ENCODE data around the gene ATL2. TPM values are rescaled to one million over a fixed set of nuclear protein-coding genes. Genes with fewer than 3 reads are reported as not detected.
A peak's percentile ranks its signal among the peaks of the same experiment; 100 is the strongest.
"Not testable (repeated sequence)": the region's sequence is repeated elsewhere in the genome, so short reads cannot be mapped to it uniquely, and the experiment has no call there.

Gene ATL2
- total RNA-seq, 2 donors from 2014 or later = 57.6 to 58.0 TPM

DNA sequence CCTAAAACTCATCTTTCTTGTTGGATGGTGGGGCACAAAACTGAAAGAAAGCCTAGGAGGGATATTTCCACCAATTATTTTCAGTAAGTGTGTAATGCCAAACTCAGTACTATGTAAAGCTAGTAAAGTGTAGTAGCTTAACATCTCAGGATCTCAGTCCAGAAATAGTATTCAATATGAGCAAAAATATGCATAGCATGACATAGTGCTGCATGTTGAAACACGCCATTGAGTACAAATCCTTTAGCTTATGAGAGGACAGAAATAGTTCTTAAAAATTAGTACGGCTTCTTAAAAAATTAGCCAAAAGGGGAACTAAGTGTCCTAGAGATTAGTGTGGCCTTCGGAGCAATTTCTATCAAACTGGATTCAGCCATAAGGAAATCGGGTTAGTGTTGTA, 21.7 kb upstream of the ATL2 start:
- intact Hi-C loops (cut with DNase I, micrococcal nuclease) = no loop called here
- ATAC-seq (no peak), DNase-seq (no peak)

DNA sequence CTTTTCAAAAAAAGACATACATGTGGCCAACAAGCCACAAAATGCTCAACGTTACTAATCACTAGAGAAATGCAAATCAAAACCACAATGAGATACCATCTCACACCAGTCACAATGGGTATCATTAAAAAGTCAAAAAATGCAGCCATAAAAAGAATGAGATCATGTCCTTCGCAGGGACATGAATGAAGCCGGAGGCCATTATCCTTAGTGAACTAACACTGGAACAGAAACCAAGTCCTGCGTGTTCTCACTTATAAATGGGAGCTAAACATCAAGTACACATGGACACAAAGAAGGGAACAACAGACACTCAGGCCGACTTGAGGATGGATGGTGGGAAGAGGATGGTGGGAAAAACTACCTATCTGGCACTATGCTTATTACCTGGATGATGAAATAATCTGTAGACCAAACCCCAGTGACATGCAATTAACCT, 17.8 kb upstream of the ATL2 start:
- DNase-seq (no peak), ATAC-seq (no peak)
- intact Hi-C loops (cut with DNase I, micrococcal nuclease) = no loop called here

DNA sequence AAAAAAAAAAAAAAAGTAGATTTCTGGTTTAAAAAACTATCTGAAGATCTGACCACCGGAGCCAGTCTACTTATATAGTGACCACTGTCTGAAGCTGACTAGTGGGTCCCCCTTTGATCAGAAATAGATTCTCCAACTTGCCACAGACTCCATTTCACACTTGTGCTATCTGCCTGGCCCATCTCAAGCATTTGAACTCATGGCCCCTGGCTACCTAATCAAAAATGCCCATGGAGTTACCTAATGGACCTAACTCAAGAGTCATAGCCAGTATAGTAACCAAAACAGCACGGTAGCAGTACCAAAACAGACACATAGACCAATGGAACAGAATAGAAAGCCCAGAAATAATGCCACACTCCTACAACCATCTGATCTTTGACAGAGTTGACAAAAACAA, 17.0 kb upstream of the ATL2 start:
- intact Hi-C loops (cut with DNase I, micrococcal nuclease) = no loop called here
- DNase-seq = no peak
- no peak for ATAC-seq

DNA sequence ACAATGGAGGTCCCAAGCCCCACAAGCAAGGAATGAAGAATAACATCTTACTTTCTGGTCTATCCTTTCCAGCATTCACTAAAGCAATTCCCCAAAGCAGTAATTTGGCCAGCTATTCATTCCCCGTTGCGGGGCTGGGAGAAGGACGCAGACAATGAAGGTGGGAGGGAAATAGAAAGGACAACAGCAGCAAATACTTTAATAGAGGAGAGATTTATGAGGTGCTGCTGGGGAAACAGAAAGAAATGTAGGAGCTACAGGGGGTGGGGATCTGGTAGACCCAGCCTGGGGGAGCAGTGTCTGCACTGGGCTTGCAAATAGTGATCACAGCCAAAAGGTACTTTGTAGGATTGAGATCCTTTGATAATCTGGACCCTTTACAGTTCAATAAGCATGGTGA, 13.9 kb upstream of the ATL2 start:
- ATAC-seq (no peak), DNase-seq (no peak)
- intact Hi-C loops (cut with DNase I, micrococcal nuclease) = no loop called here

DNA sequence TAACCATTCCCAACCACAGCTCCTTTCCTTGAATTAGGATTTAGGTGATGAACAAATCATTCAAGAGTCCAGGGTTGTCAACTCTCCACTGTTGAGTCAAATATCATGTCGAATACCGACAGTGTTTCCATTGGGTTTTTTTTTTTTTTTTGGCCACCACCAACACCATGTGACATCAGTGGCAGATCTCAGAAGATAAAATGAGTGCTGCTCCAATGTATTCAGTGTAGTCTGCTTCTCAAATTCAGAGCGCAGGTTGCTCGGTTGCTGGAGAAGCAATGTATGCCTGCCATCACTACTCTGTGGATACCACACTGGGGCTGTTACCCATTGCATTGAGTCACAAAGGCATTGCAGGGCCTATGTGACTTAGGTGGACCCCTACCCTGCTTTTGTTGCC, 10.8 kb upstream of the ATL2 start:
- intact Hi-C loops (cut with DNase I, micrococcal nuclease) = no loop called here
- DNase-seq (no peak), ATAC-seq (no peak)

DNA sequence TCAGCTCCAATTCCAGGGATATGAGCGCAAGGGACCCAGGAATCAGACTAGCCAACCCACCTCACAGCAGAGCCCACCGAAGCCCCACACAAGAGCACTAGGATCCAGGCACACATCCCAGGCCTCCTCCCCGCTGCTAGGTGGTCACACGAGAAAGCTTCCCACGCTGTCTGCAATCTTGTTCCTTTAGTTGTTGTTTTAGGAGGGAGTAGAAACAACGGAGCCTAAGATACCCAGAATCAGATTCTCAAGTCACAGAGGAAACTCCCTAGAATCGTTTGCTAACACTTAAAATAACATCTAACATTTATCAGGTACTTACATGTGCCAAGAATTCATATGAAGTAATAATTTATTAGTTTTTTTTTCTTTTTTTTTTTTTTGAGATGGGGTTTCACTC, 9.7 kb upstream of the ATL2 start:
- ATAC-seq = no peak
- intact Hi-C loops (cut with DNase I, micrococcal nuclease) = no loop called here
- DNase-seq = no peak

DNA sequence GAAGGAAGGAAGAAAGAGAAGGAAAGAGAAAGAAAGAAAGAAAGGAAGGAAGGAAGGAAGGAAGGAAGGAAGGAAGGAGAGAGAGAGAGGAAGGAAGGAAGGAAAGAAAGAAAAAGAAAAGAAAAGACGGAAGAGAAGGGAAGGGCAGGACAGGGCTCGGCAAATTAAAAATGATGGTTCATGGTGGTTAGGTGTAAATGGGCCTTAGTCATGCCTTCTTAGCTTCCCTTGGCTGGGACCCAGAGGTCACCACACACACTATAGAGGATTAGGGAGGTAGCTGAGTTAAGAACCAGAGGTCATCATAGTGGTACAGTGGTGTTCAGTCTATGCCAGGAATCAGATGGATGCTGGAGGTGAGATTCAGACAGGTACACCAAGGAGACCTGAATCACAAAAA, 9.3 kb upstream of the ATL2 start:
- intact Hi-C loops (cut with DNase I, micrococcal nuclease) = no loop called here
- DNase-seq (no peak), ATAC-seq (no peak)

DNA sequence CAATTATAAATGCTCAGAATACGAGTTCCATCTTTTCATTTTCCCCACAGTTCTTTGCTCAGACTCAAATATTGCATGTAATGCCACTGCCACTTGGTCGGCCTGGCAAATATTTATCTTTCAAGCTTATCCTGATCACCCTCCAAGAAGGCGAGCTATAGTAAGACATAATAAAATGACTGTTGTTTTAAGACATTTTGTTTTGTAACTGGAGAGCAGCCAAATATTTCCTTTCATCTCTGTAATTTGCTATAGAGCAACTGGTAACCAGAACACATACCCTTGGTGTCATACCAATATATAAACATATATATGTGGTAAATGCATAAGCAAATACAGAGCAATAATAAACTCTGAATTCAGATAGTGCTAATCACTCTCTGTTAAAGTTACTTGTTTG, 7.3 kb upstream of the ATL2 start:
- intact Hi-C loops (cut with DNase I, micrococcal nuclease) = no loop called here
- DNase-seq = no peak
- peak; percentile 76 for ATAC-seq

DNA sequence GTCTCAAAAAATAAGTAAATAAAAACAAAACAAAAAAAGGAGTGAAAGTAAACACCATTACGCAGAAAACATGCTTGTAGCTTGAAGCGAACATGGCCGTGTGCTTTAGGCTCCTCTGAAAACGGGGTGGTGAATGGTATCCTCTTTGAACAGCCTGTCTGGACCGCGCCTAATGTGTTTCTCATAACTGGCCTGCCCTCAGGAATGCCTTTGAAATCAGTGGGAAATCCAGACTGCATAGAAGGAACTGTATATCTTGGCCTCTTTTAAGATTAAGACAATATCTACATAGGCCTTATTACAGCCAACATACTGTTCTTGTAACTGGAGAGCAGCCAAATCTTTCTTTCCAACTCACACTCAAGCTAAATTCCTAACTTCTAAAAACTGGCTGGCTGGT, 6.7 kb upstream of the ATL2 start:
- ATAC-seq; intact Hi-C loops (cut with DNase I, micrococcal nuclease); DNase-seq: not testable (repeated sequence)

DNA sequence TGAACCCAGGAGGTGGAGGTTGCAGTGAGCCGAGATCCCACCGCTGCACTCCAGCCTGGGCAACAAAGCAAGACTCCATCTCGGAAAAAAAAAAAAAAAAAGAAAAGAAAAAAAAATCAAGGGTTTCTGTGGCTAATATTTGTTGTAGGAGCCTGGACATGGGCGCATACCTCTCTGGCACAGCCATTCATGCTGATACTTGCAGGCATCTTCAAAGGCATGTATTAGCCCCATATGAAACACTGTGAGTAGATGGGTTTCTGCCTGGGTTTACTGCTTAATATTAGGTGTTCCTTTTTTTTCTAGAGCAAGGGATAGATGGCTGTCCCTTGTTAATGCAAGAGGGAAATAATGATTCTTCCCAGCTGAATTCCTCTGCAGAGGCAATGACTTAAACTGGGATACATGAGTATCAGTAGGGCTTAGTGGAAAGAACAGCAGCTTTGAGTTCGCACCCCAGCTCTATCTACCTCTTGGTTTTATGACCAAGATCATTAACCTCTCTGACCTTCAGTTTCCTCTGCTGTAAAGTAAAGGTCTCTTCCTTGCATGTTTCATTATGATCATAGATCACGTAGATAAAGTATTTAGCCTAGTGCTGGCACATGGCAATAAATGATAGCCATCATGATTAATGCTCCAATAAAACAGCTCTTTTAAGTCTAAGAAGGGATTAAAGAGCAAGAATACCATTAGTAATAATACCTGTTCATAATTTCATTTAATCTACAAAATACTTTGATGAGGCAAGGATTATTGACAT, 4.5 kb upstream of the ATL2 start:
- ATAC-seq = no peak
- intact Hi-C loops (cut with DNase I, micrococcal nuclease) = no loop called here
- no peak for DNase-seq

DNA sequence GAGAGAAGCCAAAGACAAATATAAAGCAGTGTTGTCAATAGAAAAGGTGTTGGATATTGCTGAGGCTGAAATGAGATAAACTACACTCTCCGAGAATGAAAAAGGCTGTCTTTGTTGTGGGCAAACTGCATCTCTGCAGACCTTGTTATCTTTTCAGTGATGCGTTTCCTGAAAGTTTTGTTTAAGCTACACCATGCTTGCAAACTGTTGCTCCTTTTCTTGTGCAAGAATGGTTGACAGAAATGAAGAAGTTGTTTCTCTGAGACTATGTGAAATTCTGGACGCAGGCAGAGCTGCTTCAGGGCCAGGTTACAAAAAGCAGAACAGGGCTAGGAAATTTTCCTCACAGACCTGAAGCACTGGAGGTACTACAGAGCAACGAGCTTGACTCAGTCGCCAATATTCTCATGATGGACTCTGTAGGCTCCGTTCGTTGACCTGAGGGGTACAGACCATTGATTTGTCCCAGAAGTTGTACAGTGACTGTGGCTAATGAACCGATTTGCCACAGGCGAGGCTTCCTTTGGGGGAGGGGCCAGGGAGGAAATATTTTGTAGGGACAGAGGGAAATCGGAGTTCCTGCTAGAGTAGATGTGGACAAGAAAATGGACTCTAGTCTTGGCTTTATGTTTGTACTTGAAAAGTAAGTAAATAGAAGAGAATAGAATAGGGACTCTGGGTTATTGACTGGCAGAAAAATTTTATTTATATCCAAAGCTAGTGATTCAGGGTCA, 3.5 kb upstream of the ATL2 start:
- no peak for ATAC-seq
- intact Hi-C loops (cut with DNase I, micrococcal nuclease) = no loop called here
- DNase-seq = no peak

DNA sequence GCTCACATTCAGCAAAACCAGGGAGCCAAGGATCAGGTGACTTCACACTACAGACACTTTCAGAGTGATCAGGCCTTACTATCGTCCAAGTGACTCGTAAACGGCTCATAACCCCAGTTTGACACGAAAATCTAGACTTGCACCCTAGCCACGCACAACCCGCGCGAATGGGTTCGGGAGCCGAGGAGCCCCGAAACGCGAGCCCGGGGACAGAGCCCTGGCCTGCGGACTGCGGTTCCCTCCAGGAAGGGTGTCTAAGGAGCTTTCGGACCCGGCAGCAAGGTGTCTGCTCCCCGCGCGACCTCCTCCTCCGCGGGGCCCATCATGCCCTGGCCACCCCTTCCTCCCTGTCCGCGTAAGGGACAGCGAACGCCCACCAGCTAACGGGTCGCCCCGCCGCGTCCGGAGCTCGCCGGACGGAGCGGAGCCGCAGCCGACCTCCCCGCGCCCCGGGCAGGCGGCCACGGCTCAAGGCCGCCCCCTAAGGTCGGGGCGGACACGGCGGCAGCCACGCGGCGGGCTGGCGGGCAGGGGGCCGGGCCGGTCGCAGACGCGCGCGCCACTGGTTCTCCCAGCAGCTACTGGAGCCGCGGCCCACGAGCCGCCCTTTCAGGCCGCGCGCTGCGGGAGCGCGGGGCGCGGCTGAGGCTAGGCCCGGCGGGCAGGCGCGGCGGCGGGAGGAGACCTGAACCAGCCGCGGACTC, 575 bp downstream of the ATL2 start:
- intact Hi-C loops (cut with DNase I, micrococcal nuclease) = no loop called here
- DNase-seq (peak; percentile 48 to 74), ATAC-seq (peak; percentile 75)

DNA sequence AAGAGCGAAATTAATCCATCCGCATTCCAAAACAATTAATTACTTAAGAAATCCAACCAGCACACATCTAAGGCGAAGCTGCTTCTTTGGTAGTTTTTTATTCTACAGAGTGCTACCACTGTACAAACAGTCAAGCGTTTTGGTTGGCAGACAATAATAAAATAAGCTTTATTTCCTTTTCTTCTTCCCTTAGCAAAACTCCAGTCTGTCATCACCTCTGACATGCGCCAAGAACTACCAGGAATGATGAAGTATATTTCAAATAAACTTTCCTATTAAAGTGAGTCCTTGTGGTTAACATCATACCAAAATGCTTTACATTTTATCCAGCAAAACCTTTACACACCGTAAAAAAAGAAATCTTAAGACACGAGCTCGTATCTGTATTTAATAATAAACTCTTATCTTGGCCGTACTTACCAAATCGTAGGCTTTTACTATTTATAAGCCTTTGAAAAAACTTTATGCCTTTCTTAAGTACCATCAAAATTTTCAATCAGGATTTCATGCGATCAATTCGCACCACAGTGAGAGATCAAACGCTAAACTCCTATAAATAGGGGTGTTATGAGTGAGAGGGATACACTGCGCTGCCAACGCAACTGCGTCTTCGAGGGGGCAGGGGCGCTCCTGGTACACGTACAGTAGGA, 1.3 kb downstream of the ATL2 start:
- intact Hi-C loops (cut with DNase I, micrococcal nuclease) = no loop called here
- no peak for ATAC-seq

DNA sequence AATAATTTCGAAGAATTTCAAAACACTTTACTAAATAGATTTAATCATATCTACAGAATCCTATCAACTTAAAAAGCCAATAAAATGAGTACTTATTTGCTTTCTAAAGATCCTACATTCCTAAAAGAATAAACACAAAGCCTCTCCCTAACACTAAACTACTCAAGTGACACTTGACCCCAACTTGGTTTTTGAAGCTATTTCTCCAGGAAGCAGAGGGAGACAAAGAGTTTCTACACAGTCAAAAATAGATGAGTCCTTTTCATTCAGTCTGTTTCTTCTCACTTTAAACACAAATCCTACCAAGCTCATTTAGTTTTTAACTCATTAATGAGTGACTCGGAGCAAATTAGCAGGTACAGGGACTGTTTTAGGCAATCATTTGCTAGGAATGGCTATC, 2.1 kb downstream of the ATL2 start:
- DNase-seq (no peak), ATAC-seq (no peak)
- intact Hi-C loops (cut with DNase I, micrococcal nuclease) = no loop called here

More for the DNA sequence above, 1.3 kb downstream of the ATL2 start:
- DNase-seq = peak; percentile 60 to 77

DNA sequence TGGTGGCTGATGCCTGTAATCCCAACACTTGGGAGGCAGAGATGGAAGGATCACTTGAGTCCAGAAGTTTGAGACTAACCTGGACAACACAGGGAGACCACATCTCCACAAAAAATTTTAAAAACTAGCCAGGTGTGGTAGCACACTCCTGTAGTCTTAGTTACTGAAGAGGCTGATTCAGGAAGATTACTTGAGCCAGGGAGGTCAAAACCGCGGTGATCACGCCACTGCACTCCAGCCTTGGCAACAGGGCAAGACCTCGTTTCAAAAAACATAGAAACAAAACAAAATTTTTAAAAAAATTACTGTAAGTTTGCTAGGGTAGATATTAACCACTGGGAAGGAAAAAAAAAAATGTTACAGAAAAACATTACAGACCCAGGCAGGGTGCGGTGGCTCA, 5.8 kb downstream of the ATL2 start:
- no peak for ATAC-seq
- intact Hi-C loops (cut with DNase I, micrococcal nuclease) = no loop called here

DNA sequence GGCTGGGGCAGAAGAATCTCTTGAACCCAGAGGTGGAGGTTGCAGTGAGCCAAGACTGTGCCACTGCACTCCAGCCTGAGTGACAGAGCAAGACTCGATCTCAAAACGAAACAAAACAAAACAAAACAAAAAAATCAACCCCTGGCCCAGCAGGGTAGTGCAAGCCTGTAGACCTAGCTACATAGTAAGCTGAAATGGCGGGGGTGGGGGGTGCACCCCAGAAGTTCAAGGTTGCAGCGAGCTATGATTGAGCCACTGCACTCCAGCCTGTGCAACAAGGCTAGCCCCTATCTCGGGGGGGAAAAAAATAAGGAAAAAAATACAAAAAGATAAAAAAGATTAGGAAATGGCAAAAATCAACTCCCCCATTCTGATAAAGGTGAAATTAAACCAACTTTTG, 6.4 kb downstream of the ATL2 start:
- intact Hi-C loops (cut with DNase I, micrococcal nuclease) = no loop called here
- DNase-seq (no peak), ATAC-seq (no peak)

More for the DNA sequence above, 5.8 kb downstream of the ATL2 start:
- no peak for DNase-seq

DNA sequence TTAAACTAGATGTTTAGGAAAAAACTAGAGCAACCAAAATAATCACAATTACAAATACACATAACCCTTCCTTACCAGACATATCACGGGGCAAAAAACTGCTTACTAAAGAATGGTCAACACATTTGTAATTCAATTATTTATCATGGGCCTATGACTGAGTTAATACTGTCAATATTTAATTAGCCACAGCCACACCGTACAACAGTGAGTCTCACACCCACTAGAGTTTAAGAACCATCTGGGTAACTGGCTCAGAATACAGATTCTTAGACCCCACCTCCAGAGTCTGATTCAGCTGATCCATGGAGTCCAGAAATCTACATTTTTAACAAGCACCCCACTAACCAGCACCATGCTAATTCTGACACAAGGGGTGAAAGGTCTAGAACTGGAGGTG, 14.8 kb downstream of the ATL2 start:
- intact Hi-C loops (cut with DNase I, micrococcal nuclease) = no loop called here
- no peak for ATAC-seq
- DNase-seq = no peak

DNA sequence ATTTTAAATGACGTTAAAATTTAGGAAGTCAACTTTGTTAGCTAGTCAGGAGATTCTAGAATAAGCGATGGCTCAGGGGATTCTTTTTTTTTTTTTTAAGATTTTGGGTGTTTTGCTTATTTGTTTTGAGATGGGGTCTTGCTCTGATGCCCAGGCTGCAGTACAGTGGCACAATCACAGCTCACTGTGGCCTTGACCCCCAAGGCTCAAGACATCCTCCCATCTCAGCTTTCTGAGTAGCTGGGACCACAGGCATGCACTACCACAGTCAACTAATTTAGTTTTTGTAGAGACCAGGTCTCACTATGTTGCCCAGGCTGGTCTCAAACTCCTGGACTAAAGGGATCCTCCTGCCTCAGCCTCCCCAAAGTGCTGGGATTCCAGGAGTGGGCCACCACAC, 16.9 kb downstream of the ATL2 start:
- no peak for ATAC-seq
- intact Hi-C loops (cut with DNase I, micrococcal nuclease) = no loop called here
- no peak for DNase-seq

DNA sequence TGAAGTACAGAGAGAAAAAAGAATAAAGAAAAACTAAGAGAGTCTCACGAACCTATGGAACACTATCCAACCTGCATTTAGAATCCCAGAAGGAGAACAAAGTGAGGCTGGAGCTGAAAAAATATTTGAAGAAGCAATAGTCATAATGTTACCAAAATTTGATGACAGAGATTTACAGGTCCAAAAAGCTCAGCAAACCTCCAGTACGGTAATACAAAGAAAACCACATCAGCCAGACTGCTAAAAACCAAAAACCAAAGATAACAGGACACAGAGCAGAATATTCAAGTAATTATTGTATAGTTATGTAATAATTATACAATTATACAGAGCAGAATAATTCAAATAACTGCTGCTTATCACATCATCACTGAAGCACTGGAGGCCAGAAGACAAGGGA, 23.7 kb downstream of the ATL2 start:
- ATAC-seq (no peak), DNase-seq (no peak)
- intact Hi-C loops (cut with DNase I, micrococcal nuclease) = no loop called here

DNA sequence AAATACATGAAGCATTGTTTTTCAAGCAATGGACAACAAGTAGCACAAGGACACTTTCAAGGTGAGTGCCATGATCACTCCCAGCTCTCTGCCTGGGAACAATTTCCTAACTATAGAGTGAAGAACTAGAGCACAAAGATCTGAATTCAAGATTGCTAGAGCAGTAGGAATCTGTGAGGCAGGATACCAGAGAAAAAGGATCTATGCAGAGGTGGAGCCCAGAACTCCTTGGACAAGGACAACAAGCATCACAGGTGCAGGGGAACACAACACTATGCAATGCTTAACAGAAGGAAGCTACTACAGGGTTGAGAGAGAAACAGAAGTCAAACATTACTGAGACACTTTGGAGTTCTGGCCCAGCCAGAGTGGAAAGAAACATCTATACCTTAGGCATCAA, 24.7 kb downstream of the ATL2 start:
- DNase-seq (no peak), ATAC-seq (no peak)
- intact Hi-C loops (cut with DNase I, micrococcal nuclease) = no loop called here

Measured in left colon (tissue), 2 donors.